ENCODE results near the gene DAD1.

DNA sequence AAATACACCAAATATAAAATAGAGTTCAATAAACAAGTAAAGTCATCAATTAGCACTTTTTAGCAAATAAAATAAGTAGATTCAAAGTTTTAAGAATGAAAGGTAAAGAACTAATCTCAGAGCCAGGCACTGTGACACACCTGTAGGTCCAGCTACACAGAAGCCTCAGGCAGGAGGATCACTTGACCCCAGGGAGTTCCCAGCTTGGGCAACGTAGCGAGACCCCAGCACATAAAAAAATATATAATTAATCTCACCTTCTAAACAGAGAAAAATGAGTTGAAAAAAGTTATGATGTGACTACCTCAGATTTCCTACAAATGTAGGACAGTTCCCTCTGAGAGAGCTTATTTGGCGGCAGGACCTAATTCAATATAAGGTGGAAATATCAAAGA is 19.3 kb downstream of the DAD1 start:
- TF ChIP-seq, protein P1, sequence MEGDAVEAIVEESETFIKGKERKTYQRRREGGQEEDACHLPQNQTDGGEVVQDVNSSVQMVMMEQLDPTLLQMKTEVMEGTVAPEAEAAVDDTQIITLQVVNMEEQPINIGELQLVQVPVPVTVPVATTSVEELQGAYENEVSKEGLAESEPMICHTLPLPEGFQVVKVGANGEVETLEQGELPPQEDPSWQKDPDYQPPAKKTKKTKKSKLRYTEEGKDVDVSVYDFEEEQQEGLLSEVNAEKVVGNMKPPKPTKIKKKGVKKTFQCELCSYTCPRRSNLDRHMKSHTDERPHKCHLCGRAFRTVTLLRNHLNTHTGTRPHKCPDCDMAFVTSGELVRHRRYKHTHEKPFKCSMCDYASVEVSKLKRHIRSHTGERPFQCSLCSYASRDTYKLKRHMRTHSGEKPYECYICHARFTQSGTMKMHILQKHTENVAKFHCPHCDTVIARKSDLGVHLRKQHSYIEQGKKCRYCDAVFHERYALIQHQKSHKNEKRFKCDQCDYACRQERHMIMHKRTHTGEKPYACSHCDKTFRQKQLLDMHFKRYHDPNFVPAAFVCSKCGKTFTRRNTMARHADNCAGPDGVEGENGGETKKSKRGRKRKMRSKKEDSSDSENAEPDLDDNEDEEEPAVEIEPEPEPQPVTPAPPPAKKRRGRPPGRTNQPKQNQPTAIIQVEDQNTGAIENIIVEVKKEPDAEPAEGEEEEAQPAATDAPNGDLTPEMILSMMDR (conservative IDR thresholded peaks at IDR 0.05; ENCODE audit: low read depth, low read length): no peak
- no peak for TF ChIP-seq EZH2 (IDR thresholded peaks at IDR 0.05; ENCODE audit: low read length, unreplicated experiment)
